ENCODE measurements around the gene TNRC18.
"Not testable (repeated sequence)": the region's sequence is repeated elsewhere in the genome, so short reads cannot be mapped to it uniquely, and the experiment has no call there.

TNRC18 gene

GRCh38 chr7:5295039-5296014 is 128.3 kb downstream of the TNRC18 start:
- ChIA-PET POLR2A (ENCODE audit: low non-redundant PET) (no interaction called here), CTCF (no interaction called here)
- TF ChIP-seq CTCF (conservative IDR thresholded peaks at IDR 0.05; ENCODE audit: low read depth): no peak
- DNase-seq (ENCODE audit: low spot score): no peak
- H3K27ac ChIP-seq: no peak overlapping the region

- CTCF ChIA-PET: no interaction called here
- DNase-seq (ENCODE audit: low spot score): no peak
- no peak overlapping the region for H3K27ac ChIP-seq
- TF ChIP-seq CTCF (conservative IDR thresholded peaks at IDR 0.05; ENCODE audit: low read depth): no peak
- POLR2A ChIA-PET (ENCODE audit: low non-redundant PET): no interaction called here
Measured at GRCh38 chr7:5294169-5294987, 129.3 kb downstream of the TNRC18 start.

- CTCF ChIA-PET; DNase-seq (ENCODE audit: low spot score); H3K27ac ChIP-seq; POLR2A ChIA-PET (ENCODE audit: low non-redundant PET): not testable (repeated sequence)
Measured at GRCh38 chr7:5291711-5292335, 131.8 kb downstream of the TNRC18 start.

DNA sequence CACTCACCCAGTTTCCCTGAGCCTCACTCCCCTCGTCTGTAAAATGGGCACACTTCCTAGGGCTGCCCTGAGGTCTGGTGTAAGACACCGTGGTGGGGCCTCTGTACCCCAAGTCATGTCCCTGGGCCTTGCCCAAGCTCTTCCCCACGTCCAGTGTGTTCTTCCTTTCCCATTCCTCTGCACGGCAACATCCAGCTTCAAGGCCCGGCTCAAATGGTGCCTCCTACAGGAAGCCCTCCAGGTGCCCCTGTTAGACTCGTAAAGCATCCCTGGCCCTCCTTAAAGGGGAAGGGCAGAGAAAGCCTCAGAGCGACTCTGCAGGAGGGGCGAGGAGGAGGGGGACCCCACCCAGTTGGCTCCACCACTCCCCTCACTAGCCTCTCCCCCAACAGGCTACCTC is 132.3 kb downstream of the TNRC18 start:
- POLR2A ChIA-PET (ENCODE audit: low non-redundant PET): no interaction called here
- CTCF ChIA-PET: no interaction called here
- TF ChIP-seq CTCF (conservative IDR thresholded peaks at IDR 0.05; ENCODE audit: low read depth): no peak
- DNase-seq (ENCODE audit: low spot score): no peak
- no peak overlapping the region for H3K27ac ChIP-seq

GRCh38 chr7:5289355-5289754 is 134.3 kb downstream of the TNRC18 start:
- no peak for TF ChIP-seq CTCF (conservative IDR thresholded peaks at IDR 0.05; ENCODE audit: low read depth)
- no peak for DNase-seq (ENCODE audit: low spot score)
- ChIA-PET CTCF (no interaction called here), POLR2A (ENCODE audit: low non-redundant PET) (no interaction called here)
- peak overlapping the region; percentile 64 for H3K27ac ChIP-seq

DNA sequence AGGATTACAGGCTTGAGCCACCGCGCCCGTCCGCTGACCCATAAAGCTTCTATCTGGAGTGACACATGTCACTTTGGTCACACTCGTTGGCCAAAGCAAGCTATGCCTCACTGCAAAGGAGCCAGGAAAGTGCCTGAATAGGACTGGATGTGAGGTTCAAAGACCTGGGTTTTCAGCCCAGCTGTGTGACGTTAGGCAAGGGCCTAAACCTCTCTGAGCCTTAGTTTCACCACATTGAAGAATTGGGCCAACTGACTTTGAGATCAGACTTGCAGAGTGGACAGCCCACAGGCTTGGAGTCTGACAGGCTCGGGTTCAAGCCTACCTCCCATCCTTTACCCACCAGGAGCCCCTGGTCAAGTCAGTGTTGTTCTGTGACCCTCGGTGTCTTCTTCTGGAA is 135.1 kb downstream of the TNRC18 start:
- CTCF ChIA-PET; DNase-seq (ENCODE audit: low spot score); POLR2A ChIA-PET (ENCODE audit: low non-redundant PET): not testable (repeated sequence)
- peak overlapping the region; percentile 64; the same call in 1 of the 2 replicates for H3K27ac ChIP-seq

DNA sequence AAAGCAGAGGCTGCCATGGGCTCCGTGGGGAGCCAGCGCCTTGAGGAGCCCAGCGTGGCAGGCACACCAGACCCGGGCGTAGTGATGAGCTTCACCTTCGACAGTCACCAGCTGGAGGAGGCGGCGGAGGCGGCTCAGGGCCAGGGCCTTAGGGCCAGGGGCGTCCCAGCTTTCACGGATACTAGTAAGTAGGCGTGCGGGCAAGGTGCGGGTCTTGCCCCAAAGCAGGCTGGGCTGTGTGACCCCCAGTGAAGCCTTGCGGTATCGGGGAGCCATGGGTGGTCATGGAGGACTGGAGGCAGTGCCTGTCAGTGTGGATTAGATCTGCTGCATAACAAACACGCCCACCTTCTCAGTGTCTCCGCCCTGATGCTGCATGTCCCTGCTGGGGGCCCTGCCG is 135.8 kb downstream of the TNRC18 start:
- no peak for DNase-seq (ENCODE audit: low spot score)
- no peak for TF ChIP-seq CTCF (conservative IDR thresholded peaks at IDR 0.05; ENCODE audit: low read depth)
- CTCF ChIA-PET: no interaction called here
- no peak overlapping the region for H3K27ac ChIP-seq
- POLR2A ChIA-PET (ENCODE audit: low non-redundant PET): no interaction called here

- POLR2A ChIA-PET (ENCODE audit: low non-redundant PET); CTCF ChIA-PET; DNase-seq (ENCODE audit: low spot score); H3K27ac ChIP-seq: not testable (repeated sequence)
Measured at GRCh38 chr7:5287373-5287772, 136.3 kb downstream of the TNRC18 start.
